Naive B cell (primary cell): Measurements from ENCODE around the gene EPC1. TPM values are rescaled to one million over a fixed set of nuclear protein-coding genes. Genes with fewer than 3 reads are reported as not detected.
"Not testable (repeated sequence)": the region's sequence is repeated elsewhere in the genome, so short reads cannot be mapped to it uniquely, and the experiment has no call there.

ENCODE experiments used
- ATAC-seq, 2 donors: fragments of 150-1000 bp; cut with Tn5 transposase; 2 replicates each; pipeline ENCODE4 v1.10.0; 2021; ENCODE audit warnings: low read depth in 2 of 2, mild to moderate bottlenecking in 2 of 2, moderate library complexity in 2 of 2
- DNase-seq: peaks from one replicate; pipeline ENCODE4 v3.0.0; 2022
- H3K27ac Mint-ChIP-seq, 6 donors: one replicate each; pipeline ENCODE4 v1.8.0; 2020 to 2022; ENCODE audit warnings: mild to moderate bottlenecking in 6 of 6, mixed read lengths in 6 of 6, moderate library complexity in 5 of 6, inconsistent platforms in 2 of 6
- H3K27me3 Mint-ChIP-seq, 3 donors: one replicate each; pipeline ENCODE4 v1.8.0; 2021 to 2022; ENCODE audit warnings: mixed read lengths in 3 of 3, mild to moderate bottlenecking in 1 of 3
- H3K36me3 Mint-ChIP-seq, 2 donors: one replicate each; pipeline ENCODE4 v1.8.0; 2020 to 2022; ENCODE audit warnings: mixed read lengths in 2 of 2, inconsistent platforms in 1 of 2, mild to moderate bottlenecking in 1 of 2
- H3K4me1 Mint-ChIP-seq, 3 donors: one replicate each; pipeline ENCODE4 v1.8.0; 2020 to 2022; ENCODE audit warnings: mixed read lengths in 3 of 3, inconsistent platforms in 1 of 3, mild to moderate bottlenecking in 1 of 3, moderate library complexity in 1 of 3
- H3K4me3 Mint-ChIP-seq, 8 donors: one replicate each; pipeline ENCODE4 v1.8.0; 2020 to 2022; ENCODE audit warnings: mild to moderate bottlenecking in 8 of 8, mixed read lengths in 8 of 8, moderate library complexity in 8 of 8, inconsistent platforms in 2 of 8
- H3K9me3 Mint-ChIP-seq, 7 donors: one replicate each; pipeline ENCODE4 v1.8.0; 2020 to 2022; ENCODE audit warnings: mixed read lengths in 7 of 7, mild to moderate bottlenecking in 5 of 7, inconsistent platforms in 2 of 7, moderate library complexity in 1 of 7
- polyA plus RNA-seq, 6 donors: library from polyadenylated mRNA; unstranded; fragments of 300-500 nt; fragmentation: Illumina TruSeq; gene quantifications; one replicate each; pipeline ENCODE4 v1.2.3, GENCODE V29; 2021; ENCODE audit warnings: low read depth in 6 of 6

Gene EPC1, protein sequence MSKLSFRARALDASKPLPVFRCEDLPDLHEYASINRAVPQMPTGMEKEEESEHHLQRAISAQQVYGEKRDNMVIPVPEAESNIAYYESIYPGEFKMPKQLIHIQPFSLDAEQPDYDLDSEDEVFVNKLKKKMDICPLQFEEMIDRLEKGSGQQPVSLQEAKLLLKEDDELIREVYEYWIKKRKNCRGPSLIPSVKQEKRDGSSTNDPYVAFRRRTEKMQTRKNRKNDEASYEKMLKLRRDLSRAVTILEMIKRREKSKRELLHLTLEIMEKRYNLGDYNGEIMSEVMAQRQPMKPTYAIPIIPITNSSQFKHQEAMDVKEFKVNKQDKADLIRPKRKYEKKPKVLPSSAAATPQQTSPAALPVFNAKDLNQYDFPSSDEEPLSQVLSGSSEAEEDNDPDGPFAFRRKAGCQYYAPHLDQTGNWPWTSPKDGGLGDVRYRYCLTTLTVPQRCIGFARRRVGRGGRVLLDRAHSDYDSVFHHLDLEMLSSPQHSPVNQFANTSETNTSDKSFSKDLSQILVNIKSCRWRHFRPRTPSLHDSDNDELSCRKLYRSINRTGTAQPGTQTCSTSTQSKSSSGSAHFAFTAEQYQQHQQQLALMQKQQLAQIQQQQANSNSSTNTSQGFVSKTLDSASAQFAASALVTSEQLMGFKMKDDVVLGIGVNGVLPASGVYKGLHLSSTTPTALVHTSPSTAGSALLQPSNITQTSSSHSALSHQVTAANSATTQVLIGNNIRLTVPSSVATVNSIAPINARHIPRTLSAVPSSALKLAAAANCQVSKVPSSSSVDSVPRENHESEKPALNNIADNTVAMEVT
- 100 to 1,000 TPM in 3 of 6 donors, 10 to 100 TPM in 3; 74.8 to 137 (median 104) TPM for polyA plus RNA-seq

DNA sequence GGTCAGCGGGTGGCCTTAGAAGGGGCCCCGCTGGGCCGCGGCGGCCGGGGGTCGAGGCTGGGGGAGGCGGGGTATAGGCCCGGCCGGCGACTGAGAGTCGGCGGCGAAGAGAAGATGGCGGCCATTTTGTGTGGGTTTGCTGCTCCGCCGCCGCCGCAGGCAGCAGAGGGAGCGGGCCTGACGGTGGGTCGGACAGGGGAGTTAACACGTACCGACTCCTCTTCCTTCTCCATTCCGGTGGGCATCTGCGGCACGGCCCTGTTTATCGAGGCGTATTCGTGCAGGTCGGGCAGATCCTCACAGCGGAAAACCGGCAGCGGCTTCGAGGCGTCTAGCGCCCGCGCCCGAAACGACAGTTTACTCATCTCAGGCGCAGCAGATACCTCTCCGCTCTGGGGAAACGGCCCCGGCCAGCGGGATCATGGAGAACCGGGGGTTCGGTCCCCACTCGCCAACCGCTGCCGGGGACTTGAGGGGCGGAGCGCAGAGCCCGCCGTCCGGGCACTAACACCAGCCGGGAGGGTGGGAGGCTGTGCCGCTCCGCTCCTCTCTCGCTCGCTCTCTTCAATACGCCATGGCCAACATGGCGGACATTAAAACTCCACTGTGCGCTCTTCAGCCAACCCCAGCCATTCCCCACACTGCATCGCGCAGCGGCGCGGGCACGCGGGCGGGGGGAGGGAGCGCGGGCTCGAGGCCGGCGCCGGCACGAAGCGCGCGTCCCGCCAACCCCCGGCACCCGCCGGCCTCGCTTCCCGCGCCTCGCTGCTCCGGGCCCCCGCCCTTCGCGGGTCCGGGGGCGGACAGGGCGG, at the start of gene EPC1:
EPC1 (minus strand) TSS at position 608 of the 812 bp plus-strand sequence; CDS start at position 365, 243 bp downstream.
- peaks cover 47 to 60% (median 55%) of the 10 kb centered on the region in 3 donors for H3K4me1 Mint-ChIP-seq
- peak within 1 kb of the TSS; percentile 99 to 100 (median 100) for H3K27ac Mint-ChIP-seq
- peak within 1 kb of the TSS; percentile 86 to 99 (median 96) for H3K4me3 Mint-ChIP-seq
- peak; percentile 74 to 76 for ATAC-seq
- no peaks in the 10 kb centered on the region for H3K9me3 Mint-ChIP-seq
- peak; percentile 90 for DNase-seq
- H3K27me3 Mint-ChIP-seq, result no peaks in the 10 kb centered on the region
- no peaks in the 10 kb centered on the region for H3K36me3 Mint-ChIP-seq

- no peaks in the 10 kb centered on the region for H3K4me1 Mint-ChIP-seq
- no peak for ATAC-seq
- no peak overlapping the region for H3K4me3 Mint-ChIP-seq
- no peaks in the 10 kb centered on the region for H3K36me3 Mint-ChIP-seq
- no peak overlapping the region for H3K27ac Mint-ChIP-seq
- H3K27me3 Mint-ChIP-seq, result peaks cover 2 to 13% (median 4%) of the 10 kb centered on the region in 3 donors
- peaks cover 0 to 5% (median 2%) of the 10 kb centered on the region in 7 donors for H3K9me3 Mint-ChIP-seq
- DNase-seq, result no peak
Measured at GRCh38 chr10:32393911-32394310, 47.0 kb upstream of the EPC1 start.

GRCh38 chr10:32392284-32392683, 45.3 kb upstream of the EPC1 start:
- not testable (repeated sequence) for H3K4me1 Mint-ChIP-seq, DNase-seq, H3K4me3 Mint-ChIP-seq, H3K27ac Mint-ChIP-seq, H3K9me3 Mint-ChIP-seq, H3K36me3 Mint-ChIP-seq, ATAC-seq
- H3K27me3 Mint-ChIP-seq, result peaks cover 4 to 13% (median 5%) of the 10 kb centered on the region in 3 donors

DNA sequence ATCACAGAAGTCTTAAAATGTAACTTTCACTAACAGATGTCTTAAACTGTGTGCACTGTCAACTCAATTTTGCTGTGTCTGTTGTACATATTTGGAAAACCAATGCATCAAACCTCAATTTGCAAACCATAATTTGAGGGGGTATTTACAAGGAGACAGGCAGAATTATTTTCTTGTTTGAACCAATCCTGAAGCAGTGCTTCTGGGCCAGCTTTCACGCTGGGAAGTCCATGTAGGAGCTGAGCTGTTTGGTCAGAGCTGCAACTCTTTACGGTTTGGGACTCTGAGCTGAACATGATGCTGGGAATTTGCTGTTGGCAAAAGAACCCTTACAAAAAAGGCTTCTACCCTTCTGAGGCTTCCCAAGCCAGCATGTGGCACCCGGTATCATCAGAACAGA, 43.2 kb upstream of the EPC1 start:
- DNase-seq, result no peak
- H3K27me3 Mint-ChIP-seq, result peaks cover 0 to 5% (median 4%) of the 10 kb centered on the region in 3 donors
- no peak overlapping the region for H3K27ac Mint-ChIP-seq
- H3K4me1 Mint-ChIP-seq, result peaks cover 0 to 4% (median 0%) of the 10 kb centered on the region in 3 donors
- no peak for ATAC-seq
- H3K4me3 Mint-ChIP-seq, result no peak overlapping the region
- H3K36me3 Mint-ChIP-seq, result no peaks in the 10 kb centered on the region
- peaks cover 0 to 5% (median 3%) of the 10 kb centered on the region in 7 donors for H3K9me3 Mint-ChIP-seq

- Mint-ChIP-seq H3K4me1 (peaks cover 0 to 4% (median 0%) of the 10 kb centered on the region in 3 donors), H3K27ac (peak overlapping the region in 1 of 6 donors; percentile 29), H3K36me3 (no peaks in the 10 kb centered on the region), H3K9me3 (peaks cover 0 to 6% (median 3%) of the 10 kb centered on the region in 7 donors), H3K4me3 (no peak overlapping the region), H3K27me3 (peaks cover 0 to 5% (median 4%) of the 10 kb centered on the region in 3 donors)
- no peak for ATAC-seq
- no peak for DNase-seq
Measured at GRCh38 chr10:32388258-32389027, 41.5 kb upstream of the EPC1 start.

GRCh38 chr10:32386623-32387260, 39.8 kb upstream of the EPC1 start:
- no peak overlapping the region for H3K27ac Mint-ChIP-seq
- peaks cover 0 to 5% (median 4%) of the 10 kb centered on the region in 3 donors for H3K27me3 Mint-ChIP-seq
- H3K9me3 Mint-ChIP-seq, result peaks cover 0 to 3% (median 0%) of the 10 kb centered on the region in 7 donors
- ATAC-seq (no peak), DNase-seq (no peak)
- H3K36me3 Mint-ChIP-seq, result no peaks in the 10 kb centered on the region
- H3K4me1 Mint-ChIP-seq, result peaks cover 0 to 4% (median 0%) of the 10 kb centered on the region in 3 donors
- H3K4me3 Mint-ChIP-seq, result no peak overlapping the region

DNA sequence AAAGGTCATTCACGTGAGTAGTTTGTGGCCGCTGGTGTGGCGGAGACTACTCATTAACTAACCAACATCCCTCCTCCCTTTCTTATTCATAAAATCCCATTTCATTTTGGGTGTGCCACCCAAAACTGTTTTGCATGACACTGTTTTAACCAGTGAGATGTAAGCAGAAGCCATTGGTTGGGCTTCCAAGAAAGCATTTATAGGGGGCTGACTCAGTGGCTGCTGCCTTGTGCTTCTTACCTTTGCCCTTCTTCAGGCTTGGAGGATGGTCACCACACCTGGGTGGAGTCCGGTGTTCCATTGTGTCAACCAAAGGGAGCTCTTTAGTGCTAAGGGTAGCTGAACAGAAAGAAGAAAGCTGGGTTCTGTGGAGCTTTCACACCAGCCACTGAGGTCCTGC, 37.2 kb upstream of the EPC1 start:
- H3K9me3 Mint-ChIP-seq, result peaks cover 0 to 3% (median 0%) of the 10 kb centered on the region in 7 donors
- ATAC-seq (no peak), DNase-seq (no peak)
- peaks cover 0 to 5% (median 0%) of the 10 kb centered on the region in 3 donors for H3K27me3 Mint-ChIP-seq
- no peak overlapping the region for H3K27ac Mint-ChIP-seq
- H3K4me3 Mint-ChIP-seq, result no peak overlapping the region
- H3K4me1 Mint-ChIP-seq, result peaks cover 0 to 4% (median 0%) of the 10 kb centered on the region in 3 donors
- H3K36me3 Mint-ChIP-seq, result no peaks in the 10 kb centered on the region

- Mint-ChIP-seq H3K9me3 (peaks cover 0 to 3% (median 0%) of the 10 kb centered on the region in 7 donors), H3K4me1 (peaks cover 0 to 4% (median 0%) of the 10 kb centered on the region in 3 donors), H3K27ac (no peak overlapping the region), H3K4me3 (no peak overlapping the region), H3K27me3 (no peaks in the 10 kb centered on the region), H3K36me3 (no peaks in the 10 kb centered on the region)
- DNase-seq (no peak), ATAC-seq (no peak)
Measured at GRCh38 chr10:32381165-32381564, 34.2 kb upstream of the EPC1 start.

DNA sequence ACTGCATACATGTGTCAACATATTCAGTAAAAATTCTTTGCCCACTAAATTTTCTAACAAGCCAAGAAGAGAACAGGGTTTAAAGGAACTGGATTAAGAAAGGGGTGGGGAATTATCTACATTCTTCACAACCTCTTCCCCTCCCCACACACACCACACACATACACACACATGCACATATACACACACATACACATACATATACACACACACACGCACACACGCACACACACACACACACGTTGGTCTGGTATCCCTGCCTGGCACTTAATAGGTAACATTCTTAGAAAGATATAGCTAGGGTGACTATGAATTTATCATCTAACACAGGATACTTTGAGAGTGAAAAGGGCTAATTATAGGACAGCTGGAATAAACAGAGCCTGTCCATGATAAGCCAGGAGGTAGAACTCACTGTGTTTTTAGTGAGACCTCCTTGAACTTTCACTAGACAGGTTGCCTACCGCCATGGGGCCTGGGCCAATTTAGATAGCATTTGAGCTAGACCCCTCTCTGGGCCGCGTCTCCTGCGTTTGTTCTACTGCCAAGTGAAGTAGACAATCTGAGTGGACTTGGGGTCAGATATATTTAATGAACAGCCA, 33.1 kb upstream of the EPC1 start:
- H3K4me1 Mint-ChIP-seq, result peaks cover 5 to 7% (median 5%) of the 10 kb centered on the region in 3 donors
- no peak overlapping the region for H3K27ac Mint-ChIP-seq
- no peaks in the 10 kb centered on the region for H3K27me3 Mint-ChIP-seq
- H3K9me3 Mint-ChIP-seq, result peaks cover 0 to under 1% (median 0%) of the 10 kb centered on the region in 7 donors
- H3K36me3 Mint-ChIP-seq, result no peaks in the 10 kb centered on the region
- ATAC-seq (no peak), DNase-seq (no peak)
- H3K4me3 Mint-ChIP-seq, result no peak overlapping the region

GRCh38 chr10:32379318-32379949, 32.5 kb upstream of the EPC1 start:
- H3K27ac Mint-ChIP-seq, result no peak overlapping the region
- H3K4me1 Mint-ChIP-seq, result peaks cover 7 to 11% (median 10%) of the 10 kb centered on the region in 3 donors
- H3K36me3 Mint-ChIP-seq, result no peaks in the 10 kb centered on the region

More at GRCh38 chr10:32379318-32379949, 32.5 kb upstream of the EPC1 start:
- Mint-ChIP-seq H3K27me3 (no peaks in the 10 kb centered on the region), H3K9me3 (no peaks in the 10 kb centered on the region), H3K4me3 (no peak overlapping the region)
- DNase-seq (peak; percentile 54), ATAC-seq (peak; percentile 41 to 44)
